ENCODE results near the gene ADCY5.

GRCh38 chr3:123320221-123320620, 128.7 kb downstream of the ADCY5 start:
- TF ChIP-seq HDGF (IDR thresholded peaks at IDR 0.05; ENCODE audit: borderline replicate concordance) (no peak), FOXA1 (IDR thresholded peaks at IDR 0.05) (no peak)

Data from HEK293T (cell line).